ENCODE data around the gene DENND2D.
A peak's percentile ranks its signal among the peaks of the same experiment; 100 is the strongest.

DNA sequence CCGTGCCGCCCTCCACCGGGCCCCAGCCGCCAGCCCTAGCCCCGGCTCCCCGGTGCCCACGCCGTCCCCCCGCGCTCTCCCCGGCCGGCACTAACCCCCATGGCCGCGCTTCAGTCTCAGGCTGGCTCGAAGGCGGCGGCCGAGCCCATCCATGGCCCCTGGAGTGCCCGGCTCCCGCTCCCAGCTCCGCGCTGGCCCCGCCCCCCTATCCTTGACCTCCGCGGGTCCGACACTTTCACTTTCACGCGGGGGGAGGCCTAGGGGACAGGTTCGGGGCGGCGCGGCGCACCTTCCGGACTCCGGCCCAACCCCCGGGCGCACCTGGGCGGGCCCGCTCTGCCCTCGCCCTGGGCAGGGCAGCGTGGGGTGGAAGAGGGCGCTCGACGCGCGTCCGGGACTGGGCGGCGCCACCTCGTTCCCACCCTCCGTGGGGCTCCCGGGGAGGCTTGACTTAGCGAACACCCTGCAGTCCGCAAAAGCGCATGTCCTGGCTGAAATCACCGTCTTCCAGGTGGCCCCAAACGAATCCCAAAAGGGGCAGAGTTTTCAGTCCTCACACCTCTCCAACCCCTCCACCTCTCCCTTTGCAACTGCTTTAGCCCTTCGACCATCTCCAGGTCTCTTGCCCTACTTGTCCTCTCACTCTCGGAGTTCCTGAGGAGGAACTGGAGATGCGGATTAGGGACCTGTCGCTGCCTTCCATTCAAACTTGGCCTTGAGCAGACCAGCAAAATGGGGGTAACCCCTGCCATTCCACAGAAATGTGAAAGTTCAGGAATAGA is 3.9 kb upstream of the DENND2D start:
- peak; percentile 43 to 51 for TF ChIP-seq POLR2A (IDR thresholded peaks at IDR 0.05)
- TF ChIP-seq, protein P1, sequence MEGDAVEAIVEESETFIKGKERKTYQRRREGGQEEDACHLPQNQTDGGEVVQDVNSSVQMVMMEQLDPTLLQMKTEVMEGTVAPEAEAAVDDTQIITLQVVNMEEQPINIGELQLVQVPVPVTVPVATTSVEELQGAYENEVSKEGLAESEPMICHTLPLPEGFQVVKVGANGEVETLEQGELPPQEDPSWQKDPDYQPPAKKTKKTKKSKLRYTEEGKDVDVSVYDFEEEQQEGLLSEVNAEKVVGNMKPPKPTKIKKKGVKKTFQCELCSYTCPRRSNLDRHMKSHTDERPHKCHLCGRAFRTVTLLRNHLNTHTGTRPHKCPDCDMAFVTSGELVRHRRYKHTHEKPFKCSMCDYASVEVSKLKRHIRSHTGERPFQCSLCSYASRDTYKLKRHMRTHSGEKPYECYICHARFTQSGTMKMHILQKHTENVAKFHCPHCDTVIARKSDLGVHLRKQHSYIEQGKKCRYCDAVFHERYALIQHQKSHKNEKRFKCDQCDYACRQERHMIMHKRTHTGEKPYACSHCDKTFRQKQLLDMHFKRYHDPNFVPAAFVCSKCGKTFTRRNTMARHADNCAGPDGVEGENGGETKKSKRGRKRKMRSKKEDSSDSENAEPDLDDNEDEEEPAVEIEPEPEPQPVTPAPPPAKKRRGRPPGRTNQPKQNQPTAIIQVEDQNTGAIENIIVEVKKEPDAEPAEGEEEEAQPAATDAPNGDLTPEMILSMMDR (IDR thresholded peaks at IDR 0.05) = no peak
